Stomach (tissue), 9 donors: ENCODE measurements around the gene PLCH1. TPM values are rescaled to one million over a fixed set of nuclear protein-coding genes. Genes with fewer than 3 reads are reported as not detected.
A peak's percentile ranks its signal among the peaks of the same experiment; 100 is the strongest.

ENCODE experiments used
- DNase-seq, 2 donors: peaks; one replicate each; pipeline versions ENCODE4 v3.0.0 to v3.0.0-alpha.2; 2013 to 2019
- H3K27ac ChIP-seq, 5 donors: fragments of 200-600 bp in 4 of 5; sonication (generic) in 4 of 5; one replicate each; pipeline ENCODE4 v1.5.1; 2013 to 2019; ENCODE audit warnings: mild to moderate bottlenecking in 1 of 5, moderate library complexity in 1 of 5
- H3K27me3 ChIP-seq, 3 donors: fragments of 200-600 bp; sonication (generic); one replicate each; pipeline ENCODE4 v1.5.1; 2017 to 2019; ENCODE audit warnings: mixed run types in 1 of 3
- H3K36me3 ChIP-seq, 4 donors: fragments of 200-600 bp; sonication (generic); 1 replicate in 3 of 4; 2 replicates in 1 of 4; pipeline ENCODE4 v1.5.1; 2016 to 2019
- H3K4me1 ChIP-seq, 4 donors: fragments of 200-600 bp; sonication (generic); one replicate each; pipeline ENCODE4 v1.5.1; 2016 to 2019
- H3K4me3 ChIP-seq, 4 donors: fragments of 200-600 bp; sonication (generic) in 3 of 4; one replicate each; pipeline ENCODE4 v1.5.1; 2016 to 2019; ENCODE audit warnings: mild to moderate bottlenecking in 1 of 4
- H3K9me3 ChIP-seq, 4 donors: fragments of 200-600 bp; sonication (generic); one replicate each; pipeline ENCODE4 v1.5.1; 2016 to 2019
- EP300 ChIP-seq: sonication (generic); formaldehyde crosslinking; IDR thresholded peaks from one replicate; pipeline ENCODE4 v1.6.1; 2017; ENCODE audit warnings: antibody characterized with exemption
- POLR2A ChIP-seq, 4 donors: fragments of 450-650 bp; IDR thresholded peaks; one replicate each; pipeline ENCODE4 v1.6.1; 2016; ENCODE audit warnings: antibody characterized with exemption in 4 of 4, control low read depth in 2 of 4, mild to moderate bottlenecking in 1 of 4, moderate library complexity in 1 of 4
- POLR2AphosphoS5 ChIP-seq, 3 donors: sonication (generic); formaldehyde crosslinking; IDR thresholded peaks; one replicate each; pipeline ENCODE4 v1.6.1; 2016; ENCODE audit warnings: antibody characterized with exemption in 3 of 3
- WGBS, 5 donors: extraction: QIAGEN DNeasy Blood & Tissue Kit in 3 of 5; methylation state at CpG; one replicate each; pipeline versions ENCODE4 v1.1.5 to v1.1.7; 2013 to 2018; 5-methylcytosine and 5-hydroxymethylcytosine counted together
- intact Hi-C: fragments of 100-400 bp; cut with DNase I; formaldehyde crosslinking; loops from one replicate; pipeline ENCODE4 v1.15.1; 2023; ENCODE audit warnings: low total_unique reads
- polyA plus RNA-seq, 3 donors: library from polyadenylated mRNA; stranded (reverse); fragments of 200-250 nt; gene quantifications; one replicate each; pipeline ENCODE4 v1.2.3, GENCODE V29; 2013
- total RNA-seq, 5 donors: library from RNA; depleted of rRNA; stranded (reverse); fragments of >200 nt; gene quantifications; one replicate each; pipeline versions ENCODE4 v1.1.0 to v1.2.3, GENCODE V29; 2014 to 2016
- TF ChIP-seq, protein P1 (sequence below), 7 experiments: fragments of 450-650 bp in 4 of 7; fragments of 200-600 bp in 3 of 7; sonication (generic) in 3 of 7; IDR thresholded peaks; one replicate each; pipeline ENCODE4 v1.5.1; 2016 to 2019; ENCODE audit warnings: antibody characterized with exemption in 7 of 7, control low read depth in 2 of 7, mild to moderate bottlenecking in 1 of 7
- donor health status: healthy with polysubstance abuse.
- donor health status: Bipolar disorder and iron deficiency.
- donor health status: healthy.

Gene PLCH1
- total and polyA plus RNA-seq, 8 donors: 0.75 to 18.8 (median 3.3) TPM

DNA sequence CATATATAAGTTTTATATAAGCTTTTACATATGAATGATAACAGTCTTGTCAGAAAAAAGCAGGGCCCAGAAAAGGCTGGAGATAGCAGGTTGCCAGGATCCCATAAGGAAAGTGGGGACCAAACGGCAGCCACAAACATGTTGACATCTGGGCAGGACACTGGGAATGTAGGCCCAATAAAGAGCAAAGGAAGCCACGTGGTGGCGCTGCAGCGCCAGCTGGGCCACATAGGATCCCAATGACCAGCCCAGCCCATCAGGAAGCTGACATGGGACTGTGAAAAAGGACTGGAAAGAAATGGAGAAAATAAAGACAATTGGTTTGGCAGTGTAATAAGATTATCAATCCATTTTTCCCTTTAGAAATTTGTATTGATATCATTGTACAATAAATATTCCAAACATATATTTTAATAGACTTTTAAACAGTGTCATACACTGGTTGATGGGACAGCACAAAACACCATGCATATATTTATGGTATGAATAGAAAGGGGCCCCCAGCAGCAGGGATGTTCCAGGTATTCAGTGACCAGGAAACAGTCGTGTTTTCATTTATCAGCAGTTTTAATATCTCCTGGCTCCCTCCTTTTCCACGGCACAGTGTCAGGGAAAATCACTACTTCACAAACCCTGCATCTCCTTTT lies 362.4 kb downstream of the PLCH1 start:
- DNase-seq: peak; percentile 82 to 88
- Histone ChIP-seq H3K27ac (no peak overlapping the region), H3K4me3 (no peak overlapping the region), H3K4me1 (no peaks in the 10 kb centered on the region), H3K9me3 (no peaks in the 10 kb centered on the region), H3K27me3 (no peaks in the 10 kb centered on the region), H3K36me3 (no peaks in the 10 kb centered on the region)
- intact Hi-C loops: loop anchor here (10.0 kb wide), 1 partner anchor 322 kb away; no protein-coding TSS in a partner anchor
- no peak for TF ChIP-seq POLR2A (IDR thresholded peaks at IDR 0.05)
- TF ChIP-seq, protein P1, sequence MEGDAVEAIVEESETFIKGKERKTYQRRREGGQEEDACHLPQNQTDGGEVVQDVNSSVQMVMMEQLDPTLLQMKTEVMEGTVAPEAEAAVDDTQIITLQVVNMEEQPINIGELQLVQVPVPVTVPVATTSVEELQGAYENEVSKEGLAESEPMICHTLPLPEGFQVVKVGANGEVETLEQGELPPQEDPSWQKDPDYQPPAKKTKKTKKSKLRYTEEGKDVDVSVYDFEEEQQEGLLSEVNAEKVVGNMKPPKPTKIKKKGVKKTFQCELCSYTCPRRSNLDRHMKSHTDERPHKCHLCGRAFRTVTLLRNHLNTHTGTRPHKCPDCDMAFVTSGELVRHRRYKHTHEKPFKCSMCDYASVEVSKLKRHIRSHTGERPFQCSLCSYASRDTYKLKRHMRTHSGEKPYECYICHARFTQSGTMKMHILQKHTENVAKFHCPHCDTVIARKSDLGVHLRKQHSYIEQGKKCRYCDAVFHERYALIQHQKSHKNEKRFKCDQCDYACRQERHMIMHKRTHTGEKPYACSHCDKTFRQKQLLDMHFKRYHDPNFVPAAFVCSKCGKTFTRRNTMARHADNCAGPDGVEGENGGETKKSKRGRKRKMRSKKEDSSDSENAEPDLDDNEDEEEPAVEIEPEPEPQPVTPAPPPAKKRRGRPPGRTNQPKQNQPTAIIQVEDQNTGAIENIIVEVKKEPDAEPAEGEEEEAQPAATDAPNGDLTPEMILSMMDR (IDR thresholded peaks at IDR 0.05): peak in 5 of 7 experiments; percentile 22 to 65 (median 52)
- WGBS, 5 donors: 29 to 38% (median 34%) methylated on average over 6 of the region's 6 CpGs

GRCh38 chr3:155377847-155378246 lies 367.0 kb downstream of the PLCH1 start:
- WGBS, 5 donors: 87 to 96% (median 91%) methylated on average over 1 of the region's 1 CpG
- intact Hi-C loops: no loop called here

GRCh38 chr3:155377071-155377470 lies 367.8 kb downstream of the PLCH1 start:
- Histone ChIP-seq H3K27ac (no peak overlapping the region), H3K4me3 (no peak overlapping the region), H3K4me1 (no peaks in the 10 kb centered on the region), H3K27me3 (no peaks in the 10 kb centered on the region), H3K36me3 (no peaks in the 10 kb centered on the region), H3K9me3 (no peaks in the 10 kb centered on the region)
- intact Hi-C loops: no loop called here
- TF ChIP-seq POLR2AphosphoS5 (IDR thresholded peaks at IDR 0.05) (no peak), POLR2A (IDR thresholded peaks at IDR 0.05) (no peak), EP300 (no peak)
- TF ChIP-seq, protein P1 (IDR thresholded peaks at IDR 0.05): no peak
- DNase-seq: no peak
- 74 to 90% (median 83%) methylated on average over 2 of the region's 2 CpGs for WGBS, 5 donors

More at GRCh38 chr3:155377847-155378246, 367.0 kb downstream of the PLCH1 start:
- TF ChIP-seq, protein P1 (IDR thresholded peaks at IDR 0.05): no peak
- TF ChIP-seq POLR2A (IDR thresholded peaks at IDR 0.05) (no peak), EP300 (no peak), POLR2AphosphoS5 (IDR thresholded peaks at IDR 0.05) (no peak)
- no peak overlapping the region for H3K4me3 ChIP-seq
- no peaks in the 10 kb centered on the region for H3K9me3 ChIP-seq
- H3K36me3 ChIP-seq: no peaks in the 10 kb centered on the region
- no peak overlapping the region for H3K27ac ChIP-seq
- no peaks in the 10 kb centered on the region for H3K27me3 ChIP-seq
- no peaks in the 10 kb centered on the region for H3K4me1 ChIP-seq
- DNase-seq: no peak

- H3K9me3 ChIP-seq: no peaks in the 10 kb centered on the region
- no peaks in the 10 kb centered on the region for H3K36me3 ChIP-seq
- H3K4me3 ChIP-seq: no peak overlapping the region
- TF ChIP-seq POLR2AphosphoS5 (IDR thresholded peaks at IDR 0.05): no peak
- no peak for TF ChIP-seq EP300
- TF ChIP-seq, protein P1 (IDR thresholded peaks at IDR 0.05): no peak
- DNase-seq: no peak
- WGBS, 5 donors: 79 to 93% (median 86%) methylated on average over 1 of the region's 1 CpG
- intact Hi-C loops: no loop called here
- no peaks in the 10 kb centered on the region for H3K4me1 ChIP-seq
- no peak overlapping the region for H3K27ac ChIP-seq
- H3K27me3 ChIP-seq: no peaks in the 10 kb centered on the region
Observed at GRCh38 chr3:155372281-155372680, 372.6 kb downstream of the PLCH1 start.
